Measurements from ENCODE around the gene NPLOC4.
"Not testable (repeated sequence)": the region's sequence is repeated elsewhere in the genome, so short reads cannot be mapped to it uniquely, and the experiment has no call there.

NPLOC4 gene

GRCh38 chr17:81621494-81622130, 15.3 kb downstream of the NPLOC4 start:
- DNase-seq, result no peak

GRCh38 chr17:81618307-81618706, 18.6 kb downstream of the NPLOC4 start:
- not testable (repeated sequence) for DNase-seq

- DNase-seq, result no peak
Measured at GRCh38 chr17:81616877-81617276, 20.0 kb downstream of the NPLOC4 start.

GRCh38 chr17:81615401-81615930, 21.4 kb downstream of the NPLOC4 start:
- no peak for DNase-seq

GRCh38 chr17:81612172-81612970, 24.5 kb downstream of the NPLOC4 start:
- DNase-seq, result no peak

- DNase-seq, result no peak
Measured at GRCh38 chr17:81609541-81610311, 27.2 kb downstream of the NPLOC4 start.

- no peak for DNase-seq
Measured at GRCh38 chr17:81608605-81609004, 28.3 kb downstream of the NPLOC4 start.

- no peak for DNase-seq
Measured at GRCh38 chr17:81608082-81608481, 28.8 kb downstream of the NPLOC4 start.

GRCh38 chr17:81607431-81607830, 29.5 kb downstream of the NPLOC4 start:
- no peak for DNase-seq

- DNase-seq, result no peak
Measured at GRCh38 chr17:81603846-81604610, 32.9 kb downstream of the NPLOC4 start.

- peak; percentile 70 for DNase-seq
Measured at GRCh38 chr17:81601525-81602120, 35.3 kb downstream of the NPLOC4 start.

- no peak for DNase-seq
Measured at GRCh38 chr17:81599719-81600486, 37.0 kb downstream of the NPLOC4 start.

GRCh38 chr17:81593105-81593871, 43.6 kb downstream of the NPLOC4 start:
- DNase-seq, result no peak

GRCh38 chr17:81591971-81592370, 44.9 kb downstream of the NPLOC4 start:
- DNase-seq, result no peak

GRCh38 chr17:81590121-81590520, 46.8 kb downstream of the NPLOC4 start:
- DNase-seq, result no peak

- DNase-seq, result no peak
Measured at GRCh38 chr17:81589612-81590011, 47.3 kb downstream of the NPLOC4 start.

GRCh38 chr17:81586096-81586495, 50.8 kb downstream of the NPLOC4 start:
- DNase-seq, result no peak

GRCh38 chr17:81584771-81585170, 52.1 kb downstream of the NPLOC4 start:
- not testable (repeated sequence) for DNase-seq

- DNase-seq, result no peak
Measured at GRCh38 chr17:81583589-81584342, 53.1 kb downstream of the NPLOC4 start.

GRCh38 chr17:81582749-81583148, 54.2 kb downstream of the NPLOC4 start:
- no peak for DNase-seq
